SU-DHL-6 (cell line): Measurements from ENCODE around the gene PLD1.

Source experiments
- EZH2phosphoT487 ChIP-seq: fragments of 200-600 bp; sonication (generic), shearing (Covaris generic); conservative IDR thresholded peaks from 2 replicates; pipeline ENCODE4 v1.6.1; 2018; ENCODE audit warnings: mild to moderate bottlenecking, antibody characterized with exemption, low read length, moderate library complexity, mixed read lengths
- TF ChIP-seq, protein P1 (sequence below): fragments of 200-600 bp; sonication (generic); IDR thresholded peaks from one replicate; pipeline ENCODE4 v1.5.1; 2017; ENCODE audit warnings: antibody characterized with exemption, mild to moderate bottlenecking, low read length, moderate library complexity; ENCODE audit not compliant: insufficient read depth, poor library complexity, severe bottlenecking

DNA sequence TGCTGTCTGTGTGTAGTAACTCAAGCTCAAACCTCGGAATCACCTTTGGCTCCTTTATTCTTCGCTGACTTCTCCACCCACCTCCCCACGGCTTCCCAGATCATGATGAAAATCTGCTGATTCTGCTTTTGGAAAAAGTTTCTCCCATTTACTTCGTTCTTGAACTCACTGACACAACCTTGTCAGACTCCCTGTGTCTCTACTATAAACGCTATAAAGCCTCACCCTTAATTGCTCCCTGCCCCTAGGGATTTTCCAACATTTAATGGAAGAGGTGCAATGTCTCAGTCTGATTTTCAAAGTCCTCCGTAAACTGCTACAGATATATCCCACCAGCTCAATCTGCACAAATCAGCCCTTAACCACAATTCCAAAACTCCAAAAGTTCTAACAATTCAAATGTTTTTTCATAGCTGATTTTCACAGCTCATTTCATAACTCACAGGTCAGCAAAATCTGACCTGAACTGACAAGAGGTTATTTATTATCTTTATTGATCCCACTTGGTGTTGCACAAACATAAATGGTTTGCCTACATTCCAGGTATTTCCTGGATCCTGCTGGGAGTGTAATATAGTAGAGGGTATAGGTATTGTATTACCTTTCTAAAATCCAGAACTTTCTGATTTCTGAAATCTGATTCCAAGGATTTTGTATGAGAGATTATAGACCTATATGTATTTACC is 129.4 kb downstream of the PLD1 start:
- TF ChIP-seq, protein P1, sequence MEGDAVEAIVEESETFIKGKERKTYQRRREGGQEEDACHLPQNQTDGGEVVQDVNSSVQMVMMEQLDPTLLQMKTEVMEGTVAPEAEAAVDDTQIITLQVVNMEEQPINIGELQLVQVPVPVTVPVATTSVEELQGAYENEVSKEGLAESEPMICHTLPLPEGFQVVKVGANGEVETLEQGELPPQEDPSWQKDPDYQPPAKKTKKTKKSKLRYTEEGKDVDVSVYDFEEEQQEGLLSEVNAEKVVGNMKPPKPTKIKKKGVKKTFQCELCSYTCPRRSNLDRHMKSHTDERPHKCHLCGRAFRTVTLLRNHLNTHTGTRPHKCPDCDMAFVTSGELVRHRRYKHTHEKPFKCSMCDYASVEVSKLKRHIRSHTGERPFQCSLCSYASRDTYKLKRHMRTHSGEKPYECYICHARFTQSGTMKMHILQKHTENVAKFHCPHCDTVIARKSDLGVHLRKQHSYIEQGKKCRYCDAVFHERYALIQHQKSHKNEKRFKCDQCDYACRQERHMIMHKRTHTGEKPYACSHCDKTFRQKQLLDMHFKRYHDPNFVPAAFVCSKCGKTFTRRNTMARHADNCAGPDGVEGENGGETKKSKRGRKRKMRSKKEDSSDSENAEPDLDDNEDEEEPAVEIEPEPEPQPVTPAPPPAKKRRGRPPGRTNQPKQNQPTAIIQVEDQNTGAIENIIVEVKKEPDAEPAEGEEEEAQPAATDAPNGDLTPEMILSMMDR: no peak
- no peak for TF ChIP-seq EZH2phosphoT487
